ENCODE results near the gene ATAD5. TPM values are rescaled to one million over a fixed set of nuclear protein-coding genes. Genes with fewer than 3 reads are reported as not detected.

Gene ATAD5
- polyA plus RNA-seq, 1 donor from 2014 or later: 6.3 TPM

DNA sequence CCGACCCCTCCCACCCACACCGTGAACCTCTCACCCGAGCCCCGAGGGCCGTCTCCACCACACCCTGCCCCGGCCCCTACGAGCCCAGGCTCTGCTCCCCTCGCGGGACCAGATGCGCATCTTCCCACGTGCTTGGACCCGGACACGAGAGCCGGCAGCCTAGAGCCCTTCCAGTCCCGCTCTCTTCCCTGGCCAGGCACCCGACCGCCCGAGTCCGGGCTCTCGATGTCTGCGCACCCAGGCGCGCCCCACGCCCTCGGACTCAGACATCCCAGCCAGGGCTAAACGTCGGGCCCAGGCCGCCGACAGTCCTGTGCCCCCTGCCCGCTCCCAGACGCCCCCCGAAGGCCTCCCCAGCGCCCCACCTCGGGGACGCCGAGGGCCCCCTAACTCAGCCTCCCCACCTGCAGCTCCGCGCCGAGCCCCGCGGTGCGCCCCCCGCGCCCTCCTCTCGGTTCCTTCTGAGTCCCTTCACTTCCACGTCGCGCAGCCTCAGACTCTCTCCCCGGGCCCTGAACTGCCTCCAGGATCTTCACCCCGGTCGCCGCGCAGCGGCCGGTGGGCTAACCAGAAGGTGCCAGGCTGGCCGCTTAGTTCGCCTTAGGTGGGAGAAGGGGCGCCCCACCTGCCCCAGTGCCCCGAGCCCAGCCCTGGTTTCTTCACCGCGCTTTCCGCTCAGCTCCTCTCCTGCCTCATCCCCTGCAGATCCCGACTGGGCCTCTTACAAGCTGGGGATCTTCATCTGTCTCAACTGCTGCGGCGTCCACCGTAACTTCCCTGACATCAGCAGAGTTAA lies 90.7 kb downstream of the ATAD5 start:
- Histone ChIP-seq H3F3A (ENCODE audit: insufficient read depth, low read length, poor library complexity, severe bottlenecking) (no peaks in the 10 kb centered on the region), H3K9me2 (ENCODE audit: insufficient read depth, low read length) (no peaks in the 10 kb centered on the region), H3K36me3 (ENCODE audit: insufficient read depth, low read length) (no peaks in the 10 kb centered on the region), H3K9ac (ENCODE audit: low read length) (no peak overlapping the region), H3K4me2 (ENCODE audit: low read length) (no peak overlapping the region), H3K4me3 (ENCODE audit: low read length) (peak overlapping the region; percentile 59), H2AFZ (ENCODE audit: low read depth, low read length) (no peak overlapping the region), H3K27ac (ENCODE audit: low read length) (no peak overlapping the region), H4K20me1 (ENCODE audit: insufficient read depth) (no peaks in the 10 kb centered on the region), H3K79me2 (replicated peaks; ENCODE audit: insufficient read depth, low read length) (no peaks in the 10 kb centered on the region), H3K27me3 (ENCODE audit: insufficient read depth, low read depth, low read length) (peaks cover 48% of the 10 kb centered on the region), H3K9me3 (ENCODE audit: low read length) (no peaks in the 10 kb centered on the region)
- TF ChIP-seq EZH2 (IDR thresholded peaks at IDR 0.05; ENCODE audit: borderline replicate concordance, insufficient read depth, low read length, poor library complexity, severe bottlenecking) (no peak), RAD21 (conservative IDR thresholded peaks at IDR 0.05) (no peak), EP300 (conservative IDR thresholded peaks at IDR 0.05; ENCODE audit: poor library complexity, severe bottlenecking) (no peak), POLR2AphosphoS5 (IDR thresholded peaks at IDR 0.05) (no peak)
- TF ChIP-seq, protein P1, sequence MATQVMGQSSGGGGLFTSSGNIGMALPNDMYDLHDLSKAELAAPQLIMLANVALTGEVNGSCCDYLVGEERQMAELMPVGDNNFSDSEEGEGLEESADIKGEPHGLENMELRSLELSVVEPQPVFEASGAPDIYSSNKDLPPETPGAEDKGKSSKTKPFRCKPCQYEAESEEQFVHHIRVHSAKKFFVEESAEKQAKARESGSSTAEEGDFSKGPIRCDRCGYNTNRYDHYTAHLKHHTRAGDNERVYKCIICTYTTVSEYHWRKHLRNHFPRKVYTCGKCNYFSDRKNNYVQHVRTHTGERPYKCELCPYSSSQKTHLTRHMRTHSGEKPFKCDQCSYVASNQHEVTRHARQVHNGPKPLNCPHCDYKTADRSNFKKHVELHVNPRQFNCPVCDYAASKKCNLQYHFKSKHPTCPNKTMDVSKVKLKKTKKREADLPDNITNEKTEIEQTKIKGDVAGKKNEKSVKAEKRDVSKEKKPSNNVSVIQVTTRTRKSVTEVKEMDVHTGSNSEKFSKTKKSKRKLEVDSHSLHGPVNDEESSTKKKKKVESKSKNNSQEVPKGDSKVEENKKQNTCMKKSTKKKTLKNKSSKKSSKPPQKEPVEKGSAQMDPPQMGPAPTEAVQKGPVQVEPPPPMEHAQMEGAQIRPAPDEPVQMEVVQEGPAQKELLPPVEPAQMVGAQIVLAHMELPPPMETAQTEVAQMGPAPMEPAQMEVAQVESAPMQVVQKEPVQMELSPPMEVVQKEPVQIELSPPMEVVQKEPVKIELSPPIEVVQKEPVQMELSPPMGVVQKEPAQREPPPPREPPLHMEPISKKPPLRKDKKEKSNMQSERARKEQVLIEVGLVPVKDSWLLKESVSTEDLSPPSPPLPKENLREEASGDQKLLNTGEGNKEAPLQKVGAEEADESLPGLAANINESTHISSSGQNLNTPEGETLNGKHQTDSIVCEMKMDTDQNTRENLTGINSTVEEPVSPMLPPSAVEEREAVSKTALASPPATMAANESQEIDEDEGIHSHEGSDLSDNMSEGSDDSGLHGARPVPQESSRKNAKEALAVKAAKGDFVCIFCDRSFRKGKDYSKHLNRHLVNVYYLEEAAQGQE (IDR thresholded peaks at IDR 0.05; ENCODE audit: borderline replicate concordance): no peak

DNA sequence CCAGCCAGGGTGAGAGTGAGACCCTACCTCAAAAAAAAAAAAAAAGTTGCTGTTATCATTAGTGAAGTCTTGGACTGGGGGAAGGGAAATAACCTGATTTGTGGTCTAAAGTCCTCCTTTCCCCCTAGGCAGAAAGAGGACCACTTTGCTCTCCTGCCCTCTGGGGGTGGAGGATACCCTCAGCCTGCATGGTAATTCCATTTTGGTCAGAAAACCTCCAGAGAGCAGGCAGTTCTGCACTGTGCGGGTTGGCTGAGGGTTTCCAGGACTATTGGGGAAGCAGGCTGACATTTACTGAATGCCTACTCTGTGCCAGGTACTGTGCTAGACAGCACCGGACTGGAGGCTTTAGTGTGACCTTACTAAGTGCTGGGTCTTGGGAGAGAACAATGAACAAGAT lies 92.6 kb downstream of the ATAD5 start:
- no peaks in the 10 kb centered on the region for H3F3A ChIP-seq (ENCODE audit: insufficient read depth, low read length, poor library complexity, severe bottlenecking)
- H3K9ac ChIP-seq (ENCODE audit: low read length): no peak overlapping the region
- H3K79me2 ChIP-seq (replicated peaks; ENCODE audit: insufficient read depth, low read length): no peaks in the 10 kb centered on the region
- H3K9me3 ChIP-seq (ENCODE audit: low read length): no peaks in the 10 kb centered on the region
- no peaks in the 10 kb centered on the region for H4K20me1 ChIP-seq (ENCODE audit: insufficient read depth)
- H3K4me2 ChIP-seq (ENCODE audit: low read length): no peak overlapping the region
- H2AFZ ChIP-seq (ENCODE audit: low read depth, low read length): no peak overlapping the region
- no peaks in the 10 kb centered on the region for H3K9me2 ChIP-seq (ENCODE audit: insufficient read depth, low read length)
- no peaks in the 10 kb centered on the region for H3K36me3 ChIP-seq (ENCODE audit: insufficient read depth, low read length)
- no peak overlapping the region for H3K4me3 ChIP-seq (ENCODE audit: low read length)
- TF ChIP-seq EZH2 (IDR thresholded peaks at IDR 0.05; ENCODE audit: borderline replicate concordance, insufficient read depth, low read length, poor library complexity, severe bottlenecking): no peak
- TF ChIP-seq EP300 (conservative IDR thresholded peaks at IDR 0.05; ENCODE audit: poor library complexity, severe bottlenecking): no peak
- no peak for TF ChIP-seq MXI1 (conservative IDR thresholded peaks at IDR 0.05; ENCODE audit: poor library complexity, severe bottlenecking)
- TF ChIP-seq TAF1 (IDR thresholded peaks at IDR 0.05; ENCODE audit: low read depth): no peak
- TF ChIP-seq, protein P2, sequence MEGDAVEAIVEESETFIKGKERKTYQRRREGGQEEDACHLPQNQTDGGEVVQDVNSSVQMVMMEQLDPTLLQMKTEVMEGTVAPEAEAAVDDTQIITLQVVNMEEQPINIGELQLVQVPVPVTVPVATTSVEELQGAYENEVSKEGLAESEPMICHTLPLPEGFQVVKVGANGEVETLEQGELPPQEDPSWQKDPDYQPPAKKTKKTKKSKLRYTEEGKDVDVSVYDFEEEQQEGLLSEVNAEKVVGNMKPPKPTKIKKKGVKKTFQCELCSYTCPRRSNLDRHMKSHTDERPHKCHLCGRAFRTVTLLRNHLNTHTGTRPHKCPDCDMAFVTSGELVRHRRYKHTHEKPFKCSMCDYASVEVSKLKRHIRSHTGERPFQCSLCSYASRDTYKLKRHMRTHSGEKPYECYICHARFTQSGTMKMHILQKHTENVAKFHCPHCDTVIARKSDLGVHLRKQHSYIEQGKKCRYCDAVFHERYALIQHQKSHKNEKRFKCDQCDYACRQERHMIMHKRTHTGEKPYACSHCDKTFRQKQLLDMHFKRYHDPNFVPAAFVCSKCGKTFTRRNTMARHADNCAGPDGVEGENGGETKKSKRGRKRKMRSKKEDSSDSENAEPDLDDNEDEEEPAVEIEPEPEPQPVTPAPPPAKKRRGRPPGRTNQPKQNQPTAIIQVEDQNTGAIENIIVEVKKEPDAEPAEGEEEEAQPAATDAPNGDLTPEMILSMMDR (IDR thresholded peaks at IDR 0.05; ENCODE audit: poor library complexity, severe bottlenecking): no peak
- no peak for TF ChIP-seq POLR2AphosphoS5 (IDR thresholded peaks at IDR 0.05)
- no peak for TF ChIP-seq RAD21 (conservative IDR thresholded peaks at IDR 0.05)
- TF ChIP-seq, protein P1 (IDR thresholded peaks at IDR 0.05; ENCODE audit: borderline replicate concordance): no peak
- no peak for TF ChIP-seq SMC3 (conservative IDR thresholded peaks at IDR 0.05; ENCODE audit: poor library complexity)
- no peak overlapping the region for H3K27ac ChIP-seq (ENCODE audit: low read length)
- peaks cover 48% of the 10 kb centered on the region for H3K27me3 ChIP-seq (ENCODE audit: insufficient read depth, low read depth, low read length)

Measured in neural cell (in vitro differentiated cells).